Skeletal muscle cell (primary cell): Measurements from ENCODE around the gene SNX21.
A peak's percentile ranks its signal among the peaks of the same experiment; 100 is the strongest.
"Not testable (repeated sequence)": the region's sequence is repeated elsewhere in the genome, so short reads cannot be mapped to it uniquely, and the experiment has no call there.

Experiments used
- DNase-seq: peaks from one replicate; pipeline ENCODE4 v3.0.0-alpha.2; 2010; ENCODE audit warnings: low read depth
- H3K4me3 ChIP-seq: 2 replicates; pipeline ENCODE4 v1.5.1; 2011; ENCODE audit warnings: low read depth, mild to moderate bottlenecking, control low read depth, low read length, moderate library complexity

The SNX21 gene

GRCh38 chr20:45833030-45833882 lies at the start of gene SNX21:
TSS of gene SNX21 (plus strand) at chr20:45833799. CDS start at chr20:45833920, 121 bp downstream.
- H3K4me3 ChIP-seq, result peak within 1 kb of the TSS; percentile 74
- peak; percentile 87 for DNase-seq

GRCh38 chr20:45788351-45788750 lies 45.2 kb upstream of the SNX21 start:
- H3K4me3 ChIP-seq, result no peak overlapping the region
- DNase-seq, result no peak

- peak overlapping the region; percentile 97 for H3K4me3 ChIP-seq
- no peak for DNase-seq
Observed at GRCh38 chr20:45792317-45793118, 41.1 kb upstream of the SNX21 start.

GRCh38 chr20:45796337-45797065 lies 37.1 kb upstream of the SNX21 start:
- H3K4me3 ChIP-seq, result no peak overlapping the region
- DNase-seq, result no peak

GRCh38 chr20:45797510-45797909 lies 36.1 kb upstream of the SNX21 start:
- DNase-seq, H3K4me3 ChIP-seq: not testable (repeated sequence)

- H3K4me3 ChIP-seq, DNase-seq: not testable (repeated sequence)
Observed at GRCh38 chr20:45797955-45798354, 35.6 kb upstream of the SNX21 start.

- no peak overlapping the region for H3K4me3 ChIP-seq
- no peak for DNase-seq
Observed at GRCh38 chr20:45798935-45799642, 34.5 kb upstream of the SNX21 start.

GRCh38 chr20:45801851-45802250 lies 31.7 kb upstream of the SNX21 start:
- no peak for DNase-seq
- no peak overlapping the region for H3K4me3 ChIP-seq

- DNase-seq, result no peak
- H3K4me3 ChIP-seq, result no peak overlapping the region
Observed at GRCh38 chr20:45810191-45810970, 23.2 kb upstream of the SNX21 start.

GRCh38 chr20:45812157-45813005 lies 21.2 kb upstream of the SNX21 start, which contains the start of gene UBE2C:
TSS of gene UBE2C (plus strand) at chr20:45812644. CDS start at chr20:45812696, 52 bp downstream.
- peak; percentile 99 for DNase-seq
- peak within 1 kb of the TSS; percentile 81 for H3K4me3 ChIP-seq

GRCh38 chr20:45813006-45813340 lies 20.6 kb upstream of the SNX21 start:
- no peak for DNase-seq
- peak overlapping the region; percentile 81 for H3K4me3 ChIP-seq

- no peak for DNase-seq
- H3K4me3 ChIP-seq, result peak overlapping the region; percentile 81
Observed at GRCh38 chr20:45813489-45813888, 20.1 kb upstream of the SNX21 start.

GRCh38 chr20:45814314-45814713 lies 19.3 kb upstream of the SNX21 start:
- no peak for DNase-seq
- H3K4me3 ChIP-seq, result no peak overlapping the region

- no peak for DNase-seq
Observed at GRCh38 chr20:45816951-45817350, 16.6 kb upstream of the SNX21 start.

GRCh38 chr20:45817376-45818194 lies 16.0 kb upstream of the SNX21 start:
- no peak for DNase-seq
- no peak overlapping the region for H3K4me3 ChIP-seq

More at GRCh38 chr20:45816951-45817350, 16.6 kb upstream of the SNX21 start:
- no peak overlapping the region for H3K4me3 ChIP-seq

- no peak overlapping the region for H3K4me3 ChIP-seq
- DNase-seq, result no peak
Observed at GRCh38 chr20:45818239-45818638, 15.4 kb upstream of the SNX21 start.

- H3K4me3 ChIP-seq, result no peak overlapping the region
- no peak for DNase-seq
Observed at GRCh38 chr20:45819466-45819865, 14.1 kb upstream of the SNX21 start.
